ENCODE data around the gene FA2H.

- TF ChIP-seq POLR2A (IDR thresholded peaks at IDR 0.05; ENCODE audit: low read depth, low read length) (no peak), POLR2AphosphoS5 (IDR thresholded peaks at IDR 0.05; ENCODE audit: low read depth, low read length) (no peak)
These were observed 40.1 kb downstream of the FA2H start for GRCh38 chr16:74734361-74735161.

Measured in GM12892 (cell line).